Measurements from ENCODE around the gene HIRA. TPM values are rescaled to one million over a fixed set of nuclear protein-coding genes. Genes with fewer than 3 reads are reported as not detected.

The HIRA gene
- total RNA-seq = 10 to 100 TPM; 13.5 to 22.9 (median 18.4) TPM

GRCh38 chr22:19431649-19432132, at the start of gene HIRA:
TSS of gene HIRA (minus strand) at chr22:19431733. CDS start at chr22:19431476, 257 bp downstream.
- peak; percentile 53 to 77 for DNase-seq (ENCODE audit: low spot score in 2 of 2)
- Histone ChIP-seq H3K36me3 (no peaks in the 10 kb centered on the region), H3K4me1 (peaks cover 9 to 13% of the 10 kb centered on the region in 2 donors), H3K4me3 (peak within 1 kb of the TSS; percentile 92 to 96 (median 93)), H3K9me3 (no peaks in the 10 kb centered on the region), H3K27me3 (no peaks in the 10 kb centered on the region), H3K27ac (peak within 1 kb of the TSS; percentile 80 to 91)
- intact Hi-C loops (cut with DNase I; ENCODE audit: low total_unique reads) = no loop called here
- TF ChIP-seq CTCF (IDR thresholded peaks at IDR 0.05) (no peak), POLR2A (IDR thresholded peaks at IDR 0.05) (no peak), POLR2AphosphoS5 (IDR thresholded peaks at IDR 0.05) (peak in 2 of 3 donors; percentile 35 to 55)

- Histone ChIP-seq H3K4me3 (no peak overlapping the region), H3K27ac (no peak overlapping the region), H3K9me3 (no peaks in the 10 kb centered on the region), H3K36me3 (no peaks in the 10 kb centered on the region), H3K27me3 (no peaks in the 10 kb centered on the region), H3K4me1 (peaks cover 5% of the 10 kb centered on the region in 2 donors)
- no peak for DNase-seq (ENCODE audit: low spot score in 2 of 2)
- intact Hi-C loops (cut with DNase I; ENCODE audit: low total_unique reads) = no loop called here
- TF ChIP-seq POLR2A (IDR thresholded peaks at IDR 0.05) (no peak), CTCF (IDR thresholded peaks at IDR 0.05) (no peak), POLR2AphosphoS5 (IDR thresholded peaks at IDR 0.05) (no peak)
Observed at GRCh38 chr22:19480789-19481188, 49.3 kb upstream of the HIRA start.

- DNase-seq (ENCODE audit: low spot score in 2 of 2) = no peak
- H3K9me3 ChIP-seq = no peaks in the 10 kb centered on the region
- H3K4me1 ChIP-seq = peaks cover 5% of the 10 kb centered on the region in 2 donors
- H3K27ac ChIP-seq = no peak overlapping the region
- H3K36me3 ChIP-seq = no peaks in the 10 kb centered on the region
- H3K27me3 ChIP-seq = no peaks in the 10 kb centered on the region
- intact Hi-C loops (cut with DNase I; ENCODE audit: low total_unique reads) = no loop called here
- TF ChIP-seq CTCF (IDR thresholded peaks at IDR 0.05) (no peak), POLR2AphosphoS5 (IDR thresholded peaks at IDR 0.05) (no peak), POLR2A (IDR thresholded peaks at IDR 0.05) (no peak)
- H3K4me3 ChIP-seq = peak overlapping the region; percentile 87 to 99 (median 93)
Observed at GRCh38 chr22:19480173-19480568, 48.6 kb upstream of the HIRA start.

GRCh38 chr22:19479355-19480172, 48.0 kb upstream of the HIRA start, which contains the start of gene CDC45:
TSS of gene CDC45 (plus strand) at chr22:19479920. CDS start at chr22:19479969, 49 bp downstream.
- Histone ChIP-seq H3K9me3 (no peaks in the 10 kb centered on the region), H3K27me3 (no peaks in the 10 kb centered on the region), H3K27ac (peak within 1 kb of the TSS; percentile 99), H3K4me1 (peaks cover 5% of the 10 kb centered on the region in 2 donors), H3K4me3 (peak within 1 kb of the TSS; percentile 87 to 99 (median 93)), H3K36me3 (no peaks in the 10 kb centered on the region)
- DNase-seq (ENCODE audit: low spot score in 2 of 2) = peak; percentile 96 to 97
- TF ChIP-seq CTCF (IDR thresholded peaks at IDR 0.05) (no peak), POLR2AphosphoS5 (IDR thresholded peaks at IDR 0.05) (peak in 2 of 3 donors; percentile 60 to 73)
- intact Hi-C loops (cut with DNase I; ENCODE audit: low total_unique reads) = no loop called here

- intact Hi-C loops (cut with DNase I; ENCODE audit: low total_unique reads) = no loop called here
- DNase-seq (ENCODE audit: low spot score in 2 of 2) = peak; percentile 61 to 71
- TF ChIP-seq CTCF (IDR thresholded peaks at IDR 0.05) (peak in 1 of 3 donors; percentile 17), POLR2AphosphoS5 (IDR thresholded peaks at IDR 0.05) (peak; percentile 54 to 89 (median 85)), POLR2A (IDR thresholded peaks at IDR 0.05) (no peak)
- H3K27ac ChIP-seq = peak within 1 kb of the TSS; percentile 99
- H3K36me3 ChIP-seq = no peaks in the 10 kb centered on the region
- no peaks in the 10 kb centered on the region for H3K9me3 ChIP-seq
- peak within 1 kb of the TSS; percentile 87 to 99 (median 93) for H3K4me3 ChIP-seq
- H3K4me1 ChIP-seq = peaks cover 5% of the 10 kb centered on the region in 2 donors
- H3K27me3 ChIP-seq = no peaks in the 10 kb centered on the region
Observed at GRCh38 chr22:19478901-19479354, 47.4 kb upstream of the HIRA start, which contains the start of gene UFD1. TSS of gene UFD1 (minus strand) at chr22:19479193. CDS start at chr22:19479085, 108 bp downstream.
